M059J (cell line): ENCODE data around the gene MYL3. TPM values are rescaled to one million over a fixed set of nuclear protein-coding genes. Genes with fewer than 3 reads are reported as not detected.
A peak's percentile ranks its signal among the peaks of the same experiment; 100 is the strongest.
"Not testable (repeated sequence)": the region's sequence is repeated elsewhere in the genome, so short reads cannot be mapped to it uniquely, and the experiment has no call there.

Experiments
- DNase-seq: peaks from one replicate; pipeline ENCODE4 v3.0.0-alpha.2; 2012; ENCODE audit warnings: low read depth
- total RNA-seq: library from RNA; depleted of rRNA; stranded (reverse); fragments of >200 nt; shearing (Covaris generic); gene quantifications from 2 replicates; pipeline ENCODE4 v1.2.3, GENCODE V29; 2014; rRNA removed

MYL3 gene
- total RNA-seq, 1 experiment from 2014 or later = 2.6 TPM

DNA sequence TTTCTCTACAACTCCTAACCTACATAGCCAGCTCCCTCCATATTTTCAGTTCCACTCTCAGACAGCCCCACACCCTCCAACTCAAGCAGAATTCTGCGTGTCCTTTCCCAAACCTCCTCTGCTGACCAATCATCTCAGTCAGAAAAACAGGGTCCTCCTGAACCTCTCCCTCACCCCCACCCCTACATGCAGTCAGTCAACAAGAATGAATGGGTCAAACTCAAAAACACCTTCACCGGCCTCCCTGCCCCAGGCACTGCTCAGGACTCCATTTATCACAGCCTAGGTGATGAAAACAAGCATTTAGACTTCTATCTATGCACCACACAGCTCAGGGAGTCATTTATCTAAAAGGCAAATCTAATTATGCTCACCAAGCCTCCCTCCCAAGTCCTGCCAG lies 32.4 kb downstream of the MYL3 start:
- no peak for DNase-seq

DNA sequence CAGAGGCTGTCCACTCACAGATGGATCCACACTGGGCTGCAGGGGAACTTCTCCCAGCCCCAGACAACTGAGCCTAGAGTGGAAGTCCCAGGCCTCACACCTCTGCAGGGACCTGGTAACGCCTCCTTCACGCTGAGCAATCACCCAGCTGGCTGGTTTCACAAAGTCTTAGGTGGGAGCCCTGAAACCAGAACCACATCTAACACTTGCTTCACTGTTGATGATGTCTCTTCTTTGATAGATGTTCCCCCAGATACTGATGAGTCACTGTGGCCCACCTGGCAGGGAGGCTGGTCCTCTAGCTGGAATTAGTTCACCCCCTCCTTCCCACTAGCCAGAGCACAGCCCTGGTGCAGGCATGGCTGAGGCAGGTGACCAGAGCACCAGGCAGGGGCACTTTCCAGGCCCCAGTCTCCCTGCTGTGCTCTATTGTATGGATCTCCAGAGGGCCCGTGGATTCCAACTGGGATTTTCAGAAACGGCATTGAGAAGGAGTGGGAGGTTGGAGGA lies 33.5 kb downstream of the MYL3 start:
- no peak for DNase-seq

- no peak for DNase-seq
Observed at GRCh38 chr3:46825450-46825849, 37.8 kb downstream of the MYL3 start.

DNA sequence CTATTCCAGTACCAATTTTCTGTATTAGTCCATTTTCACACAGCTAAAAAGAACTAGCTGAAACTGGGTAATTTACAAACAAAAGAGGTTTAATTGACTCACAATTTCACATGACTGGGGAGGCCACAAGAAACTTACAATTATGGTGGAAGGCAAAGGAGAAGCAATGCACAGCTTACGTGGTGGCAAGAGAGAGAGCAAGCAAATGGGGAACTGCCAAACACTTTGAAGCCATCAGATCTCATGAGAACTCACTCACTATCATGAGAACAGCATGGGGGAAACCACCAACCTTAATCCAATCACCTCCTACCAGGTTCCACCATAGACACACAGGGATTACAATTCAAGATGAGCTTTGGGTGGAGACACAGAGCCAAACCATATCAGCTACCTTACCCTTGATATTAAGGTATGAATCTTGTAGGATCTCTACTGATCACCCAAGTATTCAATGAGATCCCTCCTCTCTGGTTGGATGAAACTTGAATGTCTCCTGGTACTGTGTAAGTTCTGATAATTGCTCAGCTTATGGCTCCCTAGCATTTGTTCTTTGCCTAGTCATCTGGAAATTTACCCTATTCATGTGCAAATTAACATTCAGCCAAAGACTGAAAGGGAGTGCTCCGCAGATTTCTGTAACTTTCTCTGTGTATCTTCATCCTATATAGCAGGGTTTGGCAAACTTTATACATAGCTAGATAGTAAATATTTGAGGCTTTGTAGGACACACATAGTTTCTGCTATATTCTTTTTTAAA lies 38.9 kb downstream of the MYL3 start:
- no peak for DNase-seq

DNA sequence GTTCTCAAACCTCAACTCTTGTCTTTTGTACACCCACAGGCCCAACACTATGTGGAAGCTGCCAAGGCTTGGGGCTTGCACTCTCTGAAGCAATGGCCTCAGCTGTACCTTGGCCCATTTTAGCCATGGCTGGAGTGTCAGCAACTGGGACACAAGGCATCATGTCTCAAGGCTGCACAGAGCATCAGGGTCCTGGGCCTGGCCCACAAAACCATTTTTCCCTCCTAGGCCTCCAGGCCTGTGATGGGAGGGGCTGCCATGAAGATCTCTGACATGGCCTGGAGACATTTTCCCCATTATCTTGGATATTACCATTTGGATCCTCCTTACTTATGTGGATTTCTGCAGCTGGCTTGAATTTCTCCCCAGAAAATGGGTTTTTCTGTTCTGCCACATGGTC lies 39.9 kb downstream of the MYL3 start:
- not testable (repeated sequence) for DNase-seq

DNA sequence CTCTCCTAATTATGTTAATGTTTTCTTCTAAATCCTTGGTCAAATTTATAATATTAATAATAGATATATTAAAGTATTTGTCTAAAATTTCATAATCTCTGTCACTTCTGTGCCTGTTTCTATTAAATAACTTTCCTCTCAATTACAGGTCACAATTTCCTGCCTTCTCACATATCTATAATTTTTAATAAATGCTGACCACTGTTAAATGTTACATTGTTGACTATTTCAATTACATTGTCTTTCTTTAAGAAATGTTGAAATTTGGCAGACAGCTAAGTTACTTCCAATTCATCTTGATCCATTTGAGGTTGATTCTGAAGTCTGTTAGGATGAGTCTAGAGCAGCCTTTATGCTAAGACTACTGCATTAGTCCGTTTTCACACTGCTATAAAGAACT lies 41.7 kb downstream of the MYL3 start:
- no peak for DNase-seq

DNA sequence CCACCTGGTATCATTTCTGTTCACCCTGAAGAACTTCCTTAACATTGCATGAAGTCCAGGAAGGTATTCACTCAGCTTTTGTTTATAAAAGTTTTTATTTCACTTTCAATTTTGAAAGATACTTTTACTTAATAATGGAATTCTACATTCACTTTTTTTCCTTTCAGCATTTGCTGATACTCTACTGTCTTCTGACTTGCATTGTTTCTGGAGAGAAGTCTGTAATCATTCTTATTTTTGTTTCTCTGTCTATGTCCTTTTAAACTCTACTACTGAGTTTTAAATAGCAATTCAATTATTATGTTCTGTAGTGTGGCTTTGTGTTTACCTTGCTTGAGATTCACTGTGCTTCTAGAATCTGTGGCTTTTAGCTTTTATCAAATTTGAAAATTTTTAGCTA lies 42.4 kb downstream of the MYL3 start:
- DNase-seq = no peak

GRCh38 chr3:46812237-46812791 lies 50.9 kb downstream of the MYL3 start:
- DNase-seq = peak; percentile 18

GRCh38 chr3:46811615-46812236 lies 51.5 kb downstream of the MYL3 start:
- no peak for DNase-seq

DNA sequence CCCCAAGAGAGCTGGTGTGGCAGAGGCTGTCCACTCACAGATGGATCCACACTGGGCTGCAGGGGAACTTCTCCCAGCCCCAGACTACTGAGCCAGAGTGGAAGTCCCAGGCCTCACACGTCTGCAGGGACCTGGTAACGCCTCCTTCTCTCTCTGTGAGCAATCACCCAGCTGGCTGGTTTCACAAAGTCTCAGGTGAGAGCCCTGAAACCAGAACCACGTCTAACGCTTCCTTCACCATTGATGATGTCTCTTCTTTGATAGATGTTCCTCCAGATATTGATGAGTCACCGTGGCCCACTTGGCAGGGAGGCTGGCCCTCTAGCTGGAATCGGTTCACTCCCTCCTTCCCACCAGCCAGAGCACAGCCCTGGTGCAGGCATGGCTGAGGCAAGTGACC lies 54.5 kb downstream of the MYL3 start:
- DNase-seq = not testable (repeated sequence)

Other genes starting within 250 kb of the MYL3 start
- 2.5 and 3.6 TPM in 2 replicates for gene ALS2CL, start 169.8 kb downstream of the MYL3 start, total RNA-seq
- 0.22 TPM in 1 of 2 replicates, not detected in the other for gene TMIE, start 162.1 kb downstream of the MYL3 start, total RNA-seq
- gene PRSS50, start 145.6 kb downstream of the MYL3 start, total RNA-seq = not detected in 2 replicates
- 0.49 and 1.4 TPM in 2 replicates for gene PTH1R, start 14.3 kb upstream of the MYL3 start, total RNA-seq
- gene CCDC12, start 113.3 kb upstream of the MYL3 start, total RNA-seq = 16.4 and 25.6 TPM in 2 replicates
- 1.5 and 3.5 TPM in 2 replicates for gene NBEAL2, start 116.2 kb upstream of the MYL3 start, total RNA-seq